Measurements from ENCODE around the gene ZC3H18. TPM values are rescaled to one million over a fixed set of nuclear protein-coding genes. Genes with fewer than 3 reads are reported as not detected.
"Not testable (repeated sequence)": the region's sequence is repeated elsewhere in the genome, so short reads cannot be mapped to it uniquely, and the experiment has no call there.

Gene ZC3H18
- total and polyA plus RNA-seq, 12 donors = 18.3 to 28.7 (median 22.0) TPM

DNA sequence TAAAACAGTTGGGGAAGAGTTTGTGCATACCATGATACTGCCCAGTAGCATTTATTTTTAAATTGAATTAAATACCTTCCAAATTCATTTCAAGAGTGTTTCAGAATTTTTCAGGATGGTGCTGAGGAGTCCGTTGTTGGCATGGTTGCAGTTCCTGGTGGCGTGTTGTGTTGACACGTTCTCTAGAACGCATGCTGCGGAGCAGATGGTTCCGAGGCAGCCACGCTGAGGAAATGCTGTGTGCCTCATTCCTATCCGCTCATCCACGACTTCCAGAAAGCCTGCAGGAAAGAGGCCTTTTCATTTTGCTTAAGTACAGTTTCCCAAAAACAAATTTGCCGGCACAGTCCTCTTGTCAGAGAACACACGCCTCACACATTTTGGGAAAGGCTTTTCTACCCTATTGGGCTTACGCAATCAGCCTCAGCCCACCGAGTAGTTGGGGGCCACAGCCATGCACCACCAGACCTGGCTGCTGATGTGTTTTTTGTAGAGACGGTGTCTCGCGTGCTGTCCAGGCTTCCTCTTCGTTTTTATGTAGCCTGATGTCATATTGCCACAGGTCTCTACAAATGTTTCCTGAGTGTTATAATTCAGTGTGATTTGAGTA, 36.0 kb downstream of the ZC3H18 start:
- 91 to 93% methylated on average over 17 of the region's 17 CpGs for WGBS, 2 donors
- no peaks in the 10 kb centered on the region for H3K27me3 ChIP-seq
- peaks cover 0 to 98% (median 38%) of the 10 kb centered on the region in 9 donors for H3K36me3 ChIP-seq
- intact Hi-C loops (cut with DNase I) = no loop called here
- ATAC-seq (no peak), DNase-seq (no peak)
- no peak overlapping the region for H3K27ac ChIP-seq
- H3K4me1 ChIP-seq = peaks cover 0 to 11% (median 0%) of the 10 kb centered on the region in 9 donors
- H3K4me3 ChIP-seq = no peak overlapping the region
- TF ChIP-seq, protein P1, sequence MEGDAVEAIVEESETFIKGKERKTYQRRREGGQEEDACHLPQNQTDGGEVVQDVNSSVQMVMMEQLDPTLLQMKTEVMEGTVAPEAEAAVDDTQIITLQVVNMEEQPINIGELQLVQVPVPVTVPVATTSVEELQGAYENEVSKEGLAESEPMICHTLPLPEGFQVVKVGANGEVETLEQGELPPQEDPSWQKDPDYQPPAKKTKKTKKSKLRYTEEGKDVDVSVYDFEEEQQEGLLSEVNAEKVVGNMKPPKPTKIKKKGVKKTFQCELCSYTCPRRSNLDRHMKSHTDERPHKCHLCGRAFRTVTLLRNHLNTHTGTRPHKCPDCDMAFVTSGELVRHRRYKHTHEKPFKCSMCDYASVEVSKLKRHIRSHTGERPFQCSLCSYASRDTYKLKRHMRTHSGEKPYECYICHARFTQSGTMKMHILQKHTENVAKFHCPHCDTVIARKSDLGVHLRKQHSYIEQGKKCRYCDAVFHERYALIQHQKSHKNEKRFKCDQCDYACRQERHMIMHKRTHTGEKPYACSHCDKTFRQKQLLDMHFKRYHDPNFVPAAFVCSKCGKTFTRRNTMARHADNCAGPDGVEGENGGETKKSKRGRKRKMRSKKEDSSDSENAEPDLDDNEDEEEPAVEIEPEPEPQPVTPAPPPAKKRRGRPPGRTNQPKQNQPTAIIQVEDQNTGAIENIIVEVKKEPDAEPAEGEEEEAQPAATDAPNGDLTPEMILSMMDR (IDR thresholded peaks at IDR 0.05) = no peak
- H3K9me3 ChIP-seq = no peaks in the 10 kb centered on the region

DNA sequence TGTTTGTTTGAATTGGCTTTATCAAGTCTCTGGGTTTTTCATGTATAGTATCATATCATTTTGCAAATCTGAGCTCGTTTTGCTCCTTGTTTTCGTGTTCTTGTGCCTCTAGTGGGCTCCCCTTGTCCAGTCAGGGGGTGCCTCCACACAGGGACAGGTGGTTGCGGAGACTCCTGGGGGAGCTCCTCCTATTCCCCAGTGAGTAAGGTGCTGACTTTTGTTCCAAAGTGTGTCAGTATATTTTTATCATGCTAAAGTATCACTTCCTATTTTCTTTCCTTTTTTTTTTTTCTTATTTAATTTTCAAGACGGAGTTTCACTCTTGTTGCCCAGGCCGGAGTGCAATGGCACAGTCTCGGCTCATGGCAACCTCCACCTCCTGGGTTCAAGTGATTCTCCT, 37.9 kb downstream of the ZC3H18 start:
- peaks cover 0 to 98% (median 38%) of the 10 kb centered on the region in 9 donors for H3K36me3 ChIP-seq
- intact Hi-C loops (cut with DNase I) = no loop called here

DNA sequence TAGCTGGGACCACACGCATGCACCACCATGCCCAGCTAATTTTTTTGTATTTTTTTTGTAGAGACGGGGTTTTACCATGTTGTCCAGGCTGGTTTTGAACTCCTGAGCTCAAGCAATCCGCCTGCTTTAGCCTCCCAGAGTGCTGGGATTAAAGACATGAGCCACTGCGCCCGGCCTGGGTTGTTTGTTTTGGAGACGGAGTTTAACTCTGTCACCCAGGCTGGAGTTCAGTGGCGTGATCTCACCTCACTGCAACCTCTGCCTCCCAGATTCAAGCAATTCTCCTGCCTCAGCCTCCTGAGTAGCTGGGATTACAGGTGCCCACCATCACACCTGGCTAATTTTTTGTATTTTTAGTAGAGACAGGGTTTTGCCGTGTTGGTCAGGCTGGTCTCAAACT, 39.2 kb downstream of the ZC3H18 start:
- Histone ChIP-seq H3K36me3 (peaks cover 0 to 99% (median 38%) of the 10 kb centered on the region in 9 donors), H3K4me1 (peaks cover 0 to 15% (median 0%) of the 10 kb centered on the region in 9 donors)
- DNase-seq; H3K27ac ChIP-seq; ATAC-seq; intact Hi-C loops (cut with DNase I); H3K9me3 ChIP-seq; H3K27me3 ChIP-seq; H3K4me3 ChIP-seq: not testable (repeated sequence)
- WGBS, 2 donors = 95 to 97% methylated on average over 8 of the region's 8 CpGs

More for the DNA sequence above, 37.9 kb downstream of the ZC3H18 start:
- DNase-seq (no peak), ATAC-seq (no peak)
- peaks cover 0 to 11% (median 0%) of the 10 kb centered on the region in 9 donors for H3K4me1 ChIP-seq
- TF ChIP-seq, protein P1 (IDR thresholded peaks at IDR 0.05) = no peak
- WGBS, 2 donors = 92 to 94% methylated on average over 6 of the region's 6 CpGs
- H3K4me3 ChIP-seq = no peak overlapping the region
- no peak overlapping the region for H3K27ac ChIP-seq
- H3K27me3 ChIP-seq = no peaks in the 10 kb centered on the region
- no peaks in the 10 kb centered on the region for H3K9me3 ChIP-seq

DNA sequence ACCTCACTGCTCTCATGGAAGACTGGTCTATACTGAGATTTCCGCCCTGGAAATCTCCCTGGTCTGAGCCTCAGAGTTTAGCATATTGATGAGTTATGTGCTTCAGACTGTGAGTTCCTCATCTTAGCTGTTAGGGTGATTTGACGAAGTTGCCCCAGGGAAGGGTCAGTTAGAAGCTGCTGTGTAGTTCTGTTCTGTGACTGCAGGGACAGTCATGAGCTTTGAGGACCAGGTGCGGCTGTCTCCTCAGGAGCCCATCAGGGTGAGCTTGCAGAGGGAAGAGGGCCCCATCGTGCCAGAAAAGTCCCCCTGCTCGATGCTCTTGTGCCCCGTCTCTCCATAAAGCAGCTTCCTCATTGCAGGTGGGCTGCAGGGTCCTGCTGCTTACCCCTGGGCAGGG, 39.9 kb downstream of the ZC3H18 start:
- H3K36me3 ChIP-seq = peaks cover 0 to 95% (median 38%) of the 10 kb centered on the region in 9 donors
- H3K27ac ChIP-seq = no peak overlapping the region
- intact Hi-C loops (cut with DNase I) = no loop called here
- H3K4me1 ChIP-seq = peaks cover 0 to 16% (median 3%) of the 10 kb centered on the region in 9 donors
- TF ChIP-seq, protein P1 (IDR thresholded peaks at IDR 0.05) = no peak
- ATAC-seq = no peak
- DNase-seq = no peak
- 91 to 95% methylated on average over 6 of the region's 6 CpGs for WGBS, 2 donors
- no peaks in the 10 kb centered on the region for H3K27me3 ChIP-seq
- H3K4me3 ChIP-seq = no peak overlapping the region
- H3K9me3 ChIP-seq = no peaks in the 10 kb centered on the region
